Measurements from ENCODE around the gene ICE1. TPM values are rescaled to one million over a fixed set of nuclear protein-coding genes. Genes with fewer than 3 reads are reported as not detected.

The ICE1 gene
- total and polyA plus RNA-seq, 9 of the 15 experiments (the other 6 are each of a cell fraction or from before 2014, with no cell fraction given) = 4.9 to 47.4 (median 28.2) TPM

DNA sequence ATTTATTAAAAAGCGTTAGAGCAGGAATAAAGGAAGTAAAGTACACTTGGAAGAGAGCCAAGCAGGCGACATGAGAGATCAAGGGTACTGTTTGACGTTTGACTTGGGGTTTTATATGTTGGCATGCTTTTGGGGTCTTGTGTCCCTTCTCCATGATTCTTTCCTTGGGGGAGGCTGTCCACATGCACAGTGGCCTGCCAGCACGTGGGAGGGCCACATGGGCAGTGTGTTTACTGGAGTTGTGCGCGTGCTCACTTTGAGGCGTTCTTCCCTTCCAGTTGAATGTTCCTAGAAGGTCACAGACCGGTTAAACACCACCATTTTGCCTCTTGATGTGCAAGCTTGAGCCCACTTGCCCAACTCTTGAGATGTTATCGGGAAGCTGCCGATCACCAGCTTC lies 49.5 kb upstream of the ICE1 start (continued):
- no peak for TF ChIP-seq HIVEP1 (CRISPR knock-in tag; IDR thresholded peaks at IDR 0.05)
- TF ChIP-seq PHTF2 (CRISPR knock-in tag; IDR thresholded peaks at IDR 0.05) = no peak
- TF ChIP-seq NRF1 (conservative IDR thresholded peaks at IDR 0.05 in 1 of 2, IDR thresholded peaks at IDR 0.05 in 1 of 2) = no peak
- TF ChIP-seq E2F4 (CRISPR knock-in tag; IDR thresholded peaks at IDR 0.05; ENCODE audit: low read depth) = no peak
- TF ChIP-seq LARP7 (IDR thresholded peaks at IDR 0.05) = no peak
- no peak for TF ChIP-seq KAT2B (IDR thresholded peaks at IDR 0.05; ENCODE audit: low read depth, low read length)
- no peak for TF ChIP-seq ZNF146 (CRISPR knock-in tag; IDR thresholded peaks at IDR 0.05; ENCODE audit: unreplicated experiment)
- no peak for TF ChIP-seq RBBP5 (IDR thresholded peaks at IDR 0.05; ENCODE audit: borderline replicate concordance, insufficient read depth, low read length, poor library complexity, severe bottlenecking)
- TF ChIP-seq MCM7 (IDR thresholded peaks at IDR 0.05) = no peak
- no peak for TF ChIP-seq ZNF277 (CRISPR knock-in tag; IDR thresholded peaks at IDR 0.05; ENCODE audit: borderline replicate concordance)
- no peak for TF ChIP-seq MTA3 (IDR thresholded peaks at IDR 0.05; ENCODE audit: borderline replicate concordance)
- peak; percentile 55 for TF ChIP-seq ZNF311 (CRISPR knock-in tag; IDR thresholded peaks at IDR 0.05)
- no peak for TF ChIP-seq ARID3B (CRISPR knock-in tag; IDR thresholded peaks at IDR 0.05; ENCODE audit: borderline replicate concordance)
- TF ChIP-seq DPF2 (IDR thresholded peaks at IDR 0.05) = no peak
- TF ChIP-seq PRMT5 (CRISPR knock-in tag; IDR thresholded peaks at IDR 0.05) = no peak
- TF ChIP-seq, protein P1, sequence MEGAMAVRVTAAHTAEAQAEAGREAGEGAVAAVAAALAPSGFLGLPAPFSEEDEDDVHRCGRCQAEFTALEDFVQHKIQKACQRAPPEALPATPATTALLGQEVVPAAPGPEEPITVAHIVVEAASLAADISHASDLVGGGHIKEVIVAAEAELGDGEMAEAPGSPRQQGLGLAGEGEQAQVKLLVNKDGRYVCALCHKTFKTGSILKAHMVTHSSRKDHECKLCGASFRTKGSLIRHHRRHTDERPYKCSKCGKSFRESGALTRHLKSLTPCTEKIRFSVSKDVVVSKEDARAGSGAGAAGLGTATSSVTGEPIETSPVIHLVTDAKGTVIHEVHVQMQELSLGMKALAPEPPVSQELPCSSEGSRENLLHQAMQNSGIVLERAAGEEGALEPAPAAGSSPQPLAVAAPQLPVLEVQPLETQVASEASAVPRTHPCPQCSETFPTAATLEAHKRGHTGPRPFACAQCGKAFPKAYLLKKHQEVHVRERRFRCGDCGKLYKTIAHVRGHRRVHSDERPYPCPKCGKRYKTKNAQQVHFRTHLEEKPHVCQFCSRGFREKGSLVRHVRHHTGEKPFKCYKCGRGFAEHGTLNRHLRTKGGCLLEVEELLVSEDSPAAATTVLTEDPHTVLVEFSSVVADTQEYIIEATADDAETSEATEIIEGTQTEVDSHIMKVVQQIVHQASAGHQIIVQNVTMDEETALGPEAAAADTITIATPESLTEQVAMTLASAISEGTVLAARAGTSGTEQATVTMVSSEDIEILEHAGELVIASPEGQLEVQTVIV (CRISPR knock-in tag; IDR thresholded peaks at IDR 0.05; ENCODE audit: borderline replicate concordance) = no peak
- no peak for TF ChIP-seq RUNX1 (IDR thresholded peaks at IDR 0.05; ENCODE audit: low read depth)
- TF ChIP-seq ZNF280B (CRISPR knock-in tag; IDR thresholded peaks at IDR 0.05) = no peak
- no peak for TF ChIP-seq PHB (CRISPR knock-in tag; IDR thresholded peaks at IDR 0.05)
- TF ChIP-seq NFIC (IDR thresholded peaks at IDR 0.05) = peak; percentile 67
- TF ChIP-seq ZKSCAN3 (CRISPR knock-in tag; IDR thresholded peaks at IDR 0.05) = no peak
- TF ChIP-seq NFE2L1 (tag; IDR thresholded peaks at IDR 0.05; ENCODE audit: borderline replicate concordance, low read depth) = no peak
- TF ChIP-seq, protein P2, sequence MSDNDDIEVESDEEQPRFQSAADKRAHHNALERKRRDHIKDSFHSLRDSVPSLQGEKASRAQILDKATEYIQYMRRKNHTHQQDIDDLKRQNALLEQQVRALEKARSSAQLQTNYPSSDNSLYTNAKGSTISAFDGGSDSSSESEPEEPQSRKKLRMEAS (CRISPR knock-in tag; IDR thresholded peaks at IDR 0.05) = peak; percentile 64; the same call in 1 of the 2 replicates

All from K562 (cell line).